ENCODE results near the gene MRTO4. TPM values are rescaled to one million over a fixed set of nuclear protein-coding genes. Genes with fewer than 3 reads are reported as not detected.
A peak's percentile ranks its signal among the peaks of the same experiment; 100 is the strongest.

Gene MRTO4
- total RNA-seq, 1 donor from 2014 or later: 16.4 TPM

- Histone ChIP-seq H3K27me3 (ENCODE audit: low read depth) (no peaks in the 10 kb centered on the region), H3K4me1 (peaks cover 47% of the 10 kb centered on the region), H3K27ac (no peak overlapping the region), H3K4me3 (no peak overlapping the region), H3K9me3 (no peaks in the 10 kb centered on the region), H3K36me3 (peaks cover 16% of the 10 kb centered on the region)
- ATAC-seq: no peak
- no peak for TF ChIP-seq CTCF (IDR thresholded peaks at IDR 0.05)
- DNase-seq: no peak
- intact Hi-C loops (cut with DNase I): no loop called here
Measured at GRCh38 chr1:19205845-19206244, 45.8 kb upstream of the MRTO4 start.

DNA sequence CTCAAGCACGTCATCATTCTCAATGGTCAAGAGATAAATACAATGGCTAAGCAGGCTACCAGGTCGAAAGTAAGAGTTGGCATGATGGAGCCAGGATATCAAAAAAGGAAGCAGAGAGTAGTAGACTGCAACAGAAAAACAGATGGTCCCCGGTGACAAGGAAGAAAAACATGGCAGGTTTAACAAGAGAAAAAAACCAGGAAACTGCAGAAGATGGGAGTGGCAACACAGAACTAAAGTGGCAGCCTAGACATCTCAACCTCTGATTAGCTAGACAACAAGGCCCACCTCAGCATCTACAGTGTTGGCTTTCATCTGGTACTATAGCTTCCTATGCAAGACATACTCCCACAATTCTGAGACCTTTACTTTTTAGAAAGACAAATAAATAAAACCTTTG is 44.7 kb upstream of the MRTO4 start:
- no peaks in the 10 kb centered on the region for H3K27me3 ChIP-seq (ENCODE audit: low read depth)
- intact Hi-C loops (cut with DNase I): no loop called here
- no peaks in the 10 kb centered on the region for H3K9me3 ChIP-seq
- H3K4me3 ChIP-seq: no peak overlapping the region
- no peak overlapping the region for H3K27ac ChIP-seq
- no peak for TF ChIP-seq CTCF (IDR thresholded peaks at IDR 0.05)
- no peak for ATAC-seq
- DNase-seq: no peak
- H3K36me3 ChIP-seq: peaks cover 4% of the 10 kb centered on the region
- peaks cover 58% of the 10 kb centered on the region for H3K4me1 ChIP-seq

GRCh38 chr1:19208710-19209438 is 42.7 kb upstream of the MRTO4 start:
- DNase-seq (no peak), ATAC-seq (no peak)
- H3K36me3 ChIP-seq: peaks cover 16% of the 10 kb centered on the region
- H3K4me1 ChIP-seq: peaks cover 70% of the 10 kb centered on the region
- intact Hi-C loops (cut with DNase I): no loop called here
- peak overlapping the region; percentile 97 for H3K4me3 ChIP-seq
- no peaks in the 10 kb centered on the region for H3K9me3 ChIP-seq
- H3K27me3 ChIP-seq (ENCODE audit: low read depth): no peaks in the 10 kb centered on the region
- TF ChIP-seq CTCF (IDR thresholded peaks at IDR 0.05): no peak
- peak overlapping the region; percentile 98 for H3K27ac ChIP-seq

DNA sequence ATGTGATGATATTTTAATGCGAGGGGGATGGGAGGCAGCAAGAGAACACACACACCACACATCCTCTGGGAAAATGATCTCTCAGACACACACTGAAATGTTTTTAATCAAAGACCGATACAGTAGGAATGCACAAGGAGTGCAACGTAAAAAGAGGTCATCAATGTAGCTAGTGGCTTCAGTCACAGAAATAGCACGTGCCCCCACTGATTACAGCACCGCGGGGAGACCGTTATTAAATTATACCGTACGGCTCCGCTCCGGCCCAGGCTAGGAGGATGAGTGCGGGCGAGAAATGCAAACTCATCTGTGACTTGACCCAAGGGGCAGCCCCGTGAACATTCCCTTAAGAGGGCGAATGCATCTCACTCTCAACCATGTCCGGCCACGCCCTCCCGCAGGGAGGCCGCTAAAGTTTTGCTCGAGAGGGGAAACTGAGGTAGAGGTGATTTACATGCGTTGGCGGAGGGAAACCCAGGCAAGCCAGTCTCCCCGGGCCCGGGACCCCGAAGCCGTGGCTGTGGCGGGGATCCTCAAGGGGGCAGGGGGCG is 42.1 kb upstream of the MRTO4 start:
- intact Hi-C loops (cut with DNase I): no loop called here
- peaks cover 19% of the 10 kb centered on the region for H3K36me3 ChIP-seq
- H3K9me3 ChIP-seq: no peaks in the 10 kb centered on the region
- TF ChIP-seq CTCF (IDR thresholded peaks at IDR 0.05): no peak
- H3K27ac ChIP-seq: peak overlapping the region; percentile 98
- H3K27me3 ChIP-seq (ENCODE audit: low read depth): no peaks in the 10 kb centered on the region
- peak; percentile 60 to 67 for ATAC-seq
- peak; percentile 61 for DNase-seq
- H3K4me1 ChIP-seq: peaks cover 66% of the 10 kb centered on the region
- peak overlapping the region; percentile 97 for H3K4me3 ChIP-seq

DNA sequence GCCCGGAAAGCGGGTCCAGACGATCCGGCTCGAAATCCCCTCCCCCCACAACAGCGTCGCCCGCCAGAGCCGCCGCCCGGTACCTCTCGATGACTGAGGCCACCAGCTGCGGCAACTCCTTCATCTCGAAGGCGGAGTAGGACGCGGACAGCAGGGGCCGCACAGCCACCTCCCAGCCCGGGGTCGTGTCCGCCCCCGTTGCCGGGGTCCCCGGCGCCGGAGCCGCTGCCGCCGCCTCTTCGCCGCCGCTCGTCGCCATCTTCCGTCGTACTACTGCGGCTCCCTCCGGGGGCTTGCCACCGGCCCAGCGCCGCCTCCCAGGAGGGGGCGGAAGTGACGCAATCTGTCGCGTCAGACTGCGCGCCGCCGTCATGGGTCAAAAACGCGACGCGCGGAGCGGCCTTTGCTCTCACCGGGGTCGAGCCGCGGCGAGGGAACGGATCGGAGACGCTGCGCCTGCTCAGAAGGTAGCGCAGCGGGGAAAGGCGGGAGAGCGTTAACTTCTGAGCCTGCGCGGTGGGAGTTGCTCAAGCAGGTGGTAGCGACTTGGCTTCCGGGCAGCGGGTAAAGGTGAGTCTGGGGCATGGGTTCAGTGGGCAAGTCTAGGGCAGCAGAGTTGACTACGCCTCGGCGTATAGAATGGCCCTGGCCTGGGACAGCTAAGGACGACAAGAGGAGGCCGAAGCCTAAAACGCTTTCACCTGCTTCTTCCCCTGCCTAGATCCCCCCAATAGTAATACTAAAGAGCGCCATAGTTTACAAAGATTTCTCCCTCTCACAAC is 41.4 kb upstream of the MRTO4 start, which contains the start of gene UBR4:
UBR4 (minus strand) TSS at position 277 of the 782 bp plus-strand sequence; CDS start at position 259, 18 bp downstream.
- intact Hi-C loops (cut with DNase I): no loop called here
- peak within 1 kb of the TSS; percentile 97 for H3K4me3 ChIP-seq
- no peaks in the 10 kb centered on the region for H3K9me3 ChIP-seq
- peak; percentile 99 for ATAC-seq
- peaks cover 60% of the 10 kb centered on the region for H3K4me1 ChIP-seq
- peak; percentile 10 for TF ChIP-seq CTCF (IDR thresholded peaks at IDR 0.05)
- H3K27me3 ChIP-seq (ENCODE audit: low read depth): no peaks in the 10 kb centered on the region
- H3K36me3 ChIP-seq: peaks cover 19% of the 10 kb centered on the region
- peak; percentile 97 for DNase-seq
- H3K27ac ChIP-seq: peak within 1 kb of the TSS; percentile 98
